ENCODE measurements around the gene NRXN3. TPM values are rescaled to one million over a fixed set of nuclear protein-coding genes. Genes with fewer than 3 reads are reported as not detected.

NRXN3 gene
- total RNA-seq, 1 donor from 2014 or later, result not detected

- intact Hi-C loops (cut with micrococcal nuclease), result no loop called here
Measured at GRCh38 chr14:79502751-79503148, 1332.6 kb downstream of the NRXN3 start.

GRCh38 chr14:79510659-79511058 lies 1340.5 kb downstream of the NRXN3 start:
- intact Hi-C loops (cut with micrococcal nuclease), result no loop called here

GRCh38 chr14:79511146-79511545 lies 1341.0 kb downstream of the NRXN3 start:
- intact Hi-C loops (cut with micrococcal nuclease), result no loop called here

DNA sequence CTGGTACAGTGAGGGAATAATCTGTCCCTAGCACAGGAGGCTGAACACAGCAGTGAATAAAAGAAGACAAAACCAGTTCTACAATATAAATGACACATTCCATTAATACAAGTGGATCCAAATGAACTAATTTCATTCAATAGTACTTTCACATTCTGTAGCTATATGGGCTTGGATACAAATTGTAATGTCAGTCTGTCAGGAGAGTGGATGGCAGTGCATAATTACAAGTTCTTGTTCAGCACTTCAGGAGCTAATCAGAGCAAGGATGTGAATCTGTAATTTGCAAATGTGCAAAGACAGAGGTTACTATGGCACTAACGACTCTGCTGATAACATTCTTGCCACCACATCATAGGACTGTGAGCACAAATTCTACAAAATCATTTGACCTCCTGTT lies 1343.3 kb downstream of the NRXN3 start:
- intact Hi-C loops (cut with micrococcal nuclease), result no loop called here

DNA sequence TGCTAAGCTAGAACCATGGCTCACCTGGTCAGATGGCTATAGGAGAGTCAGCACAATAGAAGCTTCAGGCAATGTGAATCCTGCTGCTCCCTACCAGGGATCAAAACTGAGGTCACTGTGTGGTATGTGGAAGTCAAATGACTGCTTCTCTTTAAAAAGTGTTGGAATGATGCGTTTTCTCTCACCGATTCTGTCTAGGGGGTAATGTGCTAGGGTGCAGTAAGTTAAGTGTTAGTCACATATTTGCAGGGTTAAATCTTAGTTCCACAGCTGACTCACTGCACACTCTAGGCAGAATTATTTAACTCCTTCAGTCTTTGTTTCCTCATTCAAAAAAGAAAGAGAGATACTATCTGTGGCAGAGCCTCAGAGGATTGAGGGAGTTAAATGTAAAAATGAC lies 1344.5 kb downstream of the NRXN3 start:
- intact Hi-C loops (cut with micrococcal nuclease), result no loop called here

DNA sequence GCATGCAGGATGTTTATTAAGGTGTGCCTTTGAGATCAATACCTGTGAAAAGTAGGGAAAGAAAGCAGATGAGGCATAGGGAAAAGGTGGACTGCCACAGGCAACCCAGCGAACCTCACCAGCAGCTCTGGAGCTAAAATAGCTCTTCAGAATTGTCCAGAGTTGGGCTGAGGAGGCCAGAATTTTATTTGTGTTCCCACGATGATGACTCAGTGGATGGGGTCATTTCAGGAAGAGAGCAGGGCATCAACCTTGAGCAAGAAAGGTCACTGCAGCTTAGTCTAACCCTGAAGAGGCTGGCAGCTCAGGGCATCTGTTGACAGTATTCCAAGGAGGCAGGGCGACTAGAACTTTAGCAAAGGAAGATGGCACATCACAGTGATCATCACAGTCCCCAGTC lies 1345.0 kb downstream of the NRXN3 start:
- intact Hi-C loops (cut with micrococcal nuclease), result no loop called here

- intact Hi-C loops (cut with micrococcal nuclease), result no loop called here
Measured at GRCh38 chr14:79516009-79516408, 1345.8 kb downstream of the NRXN3 start.

DNA sequence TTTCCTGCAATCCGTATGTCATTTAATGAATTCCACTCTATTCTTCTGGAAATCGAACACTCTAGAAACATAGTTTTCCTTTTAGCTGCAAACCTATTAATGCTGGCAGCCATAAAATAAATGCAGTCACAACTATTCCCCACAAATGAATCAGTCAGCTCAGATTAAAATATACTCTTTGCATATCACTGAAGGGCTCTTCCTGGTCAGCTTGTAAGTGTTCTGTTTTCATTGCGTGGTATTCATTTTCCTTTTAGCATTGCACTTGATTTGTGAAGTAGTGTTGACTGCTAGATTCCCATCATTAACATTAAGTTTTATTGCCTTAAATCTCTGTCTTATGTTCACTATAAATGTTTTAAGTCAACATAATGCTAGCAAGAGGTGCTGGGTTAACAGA lies 1355.2 kb downstream of the NRXN3 start:
- intact Hi-C loops (cut with micrococcal nuclease), result no loop called here

GRCh38 chr14:79528828-79529416 lies 1358.7 kb downstream of the NRXN3 start:
- intact Hi-C loops (cut with micrococcal nuclease), result no loop called here

GRCh38 chr14:79530555-79530954 lies 1360.4 kb downstream of the NRXN3 start:
- intact Hi-C loops (cut with micrococcal nuclease), result no loop called here

DNA sequence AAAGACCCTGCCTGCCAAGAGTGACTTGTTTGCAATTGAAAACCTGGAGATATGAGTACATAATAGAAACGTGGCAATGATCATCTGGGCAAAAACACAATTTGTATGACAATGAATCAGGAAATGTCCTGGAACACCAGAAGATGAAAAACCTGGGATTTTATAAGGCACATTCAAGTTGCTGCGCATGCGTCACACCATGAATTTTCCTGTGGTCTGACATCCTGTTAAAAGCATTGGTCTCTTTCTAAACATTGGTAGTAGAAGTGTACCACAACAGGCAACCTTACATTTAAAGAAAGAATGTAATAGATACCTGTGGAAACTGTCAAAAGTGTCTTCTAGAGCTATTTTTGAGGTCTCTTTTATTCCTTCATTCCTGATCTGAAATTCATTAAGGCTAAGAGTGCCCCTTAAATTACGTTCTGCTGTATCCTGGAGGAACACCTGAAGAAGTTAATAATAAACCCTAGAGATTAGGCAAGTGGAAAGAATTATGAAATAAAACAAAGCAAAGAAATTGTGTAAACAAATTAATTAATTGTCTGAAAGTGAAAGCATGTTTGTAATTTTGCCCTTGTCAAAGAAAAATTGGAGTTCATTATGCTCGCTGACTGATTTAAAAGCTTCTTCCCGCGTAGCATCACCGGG lies 1364.7 kb downstream of the NRXN3 start:
- intact Hi-C loops (cut with micrococcal nuclease), result no loop called here

- intact Hi-C loops (cut with micrococcal nuclease), result no loop called here
Measured at GRCh38 chr14:79540394-79540793, 1370.2 kb downstream of the NRXN3 start.

- intact Hi-C loops (cut with micrococcal nuclease), result no loop called here
Measured at GRCh38 chr14:79542121-79542520, 1371.9 kb downstream of the NRXN3 start.

DNA sequence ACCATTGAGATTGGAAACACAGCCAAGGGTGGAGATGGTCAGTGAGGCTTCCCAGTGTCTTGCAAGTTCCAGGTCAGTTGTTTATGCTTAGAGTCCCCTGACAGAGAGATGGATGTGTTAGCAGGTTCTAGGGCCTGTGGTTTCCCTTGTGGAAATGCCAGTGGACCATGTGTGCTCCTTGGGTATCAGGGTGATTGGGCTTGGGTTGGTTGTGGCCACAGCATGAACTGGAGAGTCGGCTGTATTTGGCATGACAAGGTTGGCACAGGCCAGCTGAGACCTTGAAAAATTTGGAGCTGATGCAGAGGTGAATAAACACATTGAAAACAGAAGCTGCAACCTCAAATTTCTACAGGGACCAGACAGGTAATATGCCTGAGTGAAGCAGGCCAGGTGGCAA lies 1373.2 kb downstream of the NRXN3 start:
- intact Hi-C loops (cut with micrococcal nuclease), result no loop called here

GRCh38 chr14:79543967-79544697 lies 1374.0 kb downstream of the NRXN3 start:
- intact Hi-C loops (cut with micrococcal nuclease), result no loop called here

GRCh38 chr14:79544698-79545070 lies 1374.5 kb downstream of the NRXN3 start:
- intact Hi-C loops (cut with micrococcal nuclease), result no loop called here

DNA sequence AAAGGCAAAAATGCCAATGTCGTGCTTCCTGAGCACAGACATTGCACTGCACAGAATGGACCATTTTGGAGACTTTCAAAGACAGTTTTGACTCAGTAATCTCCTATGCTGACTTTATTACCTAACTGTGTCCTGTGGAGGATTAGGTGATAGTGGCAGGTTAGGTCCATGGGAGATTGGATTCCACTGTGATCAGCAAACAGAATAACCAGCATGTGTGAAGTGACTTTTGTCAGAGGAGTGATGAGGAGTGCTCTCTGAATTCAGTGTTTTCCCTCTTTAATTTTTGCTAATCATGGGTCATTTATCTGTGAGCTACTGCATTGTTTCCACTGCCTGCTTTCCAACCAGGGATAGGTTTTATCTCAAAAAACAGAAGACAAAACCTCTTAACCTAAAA lies 1378.7 kb downstream of the NRXN3 start:
- intact Hi-C loops (cut with micrococcal nuclease), result no loop called here

GRCh38 chr14:79549515-79549914 lies 1379.3 kb downstream of the NRXN3 start:
- intact Hi-C loops (cut with micrococcal nuclease), result no loop called here

GRCh38 chr14:79551523-79551922 lies 1381.3 kb downstream of the NRXN3 start:
- intact Hi-C loops (cut with micrococcal nuclease), result no loop called here

- intact Hi-C loops (cut with micrococcal nuclease), result no loop called here
Measured at GRCh38 chr14:79552778-79553177, 1382.6 kb downstream of the NRXN3 start.

- intact Hi-C loops (cut with micrococcal nuclease), result no loop called here
Measured at GRCh38 chr14:79554816-79555215, 1384.6 kb downstream of the NRXN3 start.

DNA sequence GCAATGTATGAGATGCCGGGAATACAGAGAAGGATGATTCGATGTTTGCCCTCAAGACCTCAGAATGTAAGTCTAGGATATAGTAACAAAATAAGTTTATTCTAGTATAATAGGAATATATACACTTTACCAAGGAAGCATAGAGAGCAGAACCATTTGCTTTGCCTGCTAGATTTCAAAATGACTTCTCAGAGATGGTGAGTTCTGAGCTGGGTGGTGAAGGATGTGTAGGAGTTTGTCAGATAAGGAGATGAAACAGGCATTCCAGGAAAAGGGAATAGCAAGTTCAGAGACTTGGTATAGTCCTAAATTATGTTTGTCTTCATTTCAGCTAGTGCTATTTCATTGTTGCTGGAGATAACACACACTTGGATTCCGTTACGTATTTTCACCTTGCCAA lies 1385.3 kb downstream of the NRXN3 start:
- intact Hi-C loops (cut with micrococcal nuclease), result no loop called here

- intact Hi-C loops (cut with micrococcal nuclease), result no loop called here
Measured at GRCh38 chr14:79557309-79557708, 1387.1 kb downstream of the NRXN3 start.

Measured in T-helper 2 cell treated with Interferon-gamma antibody and Interleukin-4, amounts not matched to agents 100 ng/mL and 5 ng/mL, for 36 hours (primary cell).